ENCODE data around the gene CCDC43.

DNA sequence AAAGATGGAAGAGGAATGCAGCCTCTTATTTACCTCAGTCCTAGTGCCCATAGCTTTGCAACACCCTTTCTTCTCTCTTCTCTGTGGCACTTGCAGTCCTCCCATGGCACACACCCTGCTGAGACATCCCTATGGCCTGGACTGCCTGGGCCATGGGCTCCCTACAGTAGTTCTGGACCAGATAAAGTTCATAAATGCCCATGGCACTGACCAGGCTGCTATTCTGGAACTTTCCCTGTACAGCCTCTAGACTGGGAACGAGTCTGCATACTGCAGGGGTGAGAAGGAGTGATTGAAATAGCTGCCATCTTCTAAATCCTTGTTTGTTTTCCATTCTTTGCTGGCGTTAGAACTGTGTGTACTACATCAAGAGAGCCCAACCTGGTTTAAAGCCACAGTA lies 44.7 kb upstream of the CCDC43 start:
- TF ChIP-seq, protein P1, sequence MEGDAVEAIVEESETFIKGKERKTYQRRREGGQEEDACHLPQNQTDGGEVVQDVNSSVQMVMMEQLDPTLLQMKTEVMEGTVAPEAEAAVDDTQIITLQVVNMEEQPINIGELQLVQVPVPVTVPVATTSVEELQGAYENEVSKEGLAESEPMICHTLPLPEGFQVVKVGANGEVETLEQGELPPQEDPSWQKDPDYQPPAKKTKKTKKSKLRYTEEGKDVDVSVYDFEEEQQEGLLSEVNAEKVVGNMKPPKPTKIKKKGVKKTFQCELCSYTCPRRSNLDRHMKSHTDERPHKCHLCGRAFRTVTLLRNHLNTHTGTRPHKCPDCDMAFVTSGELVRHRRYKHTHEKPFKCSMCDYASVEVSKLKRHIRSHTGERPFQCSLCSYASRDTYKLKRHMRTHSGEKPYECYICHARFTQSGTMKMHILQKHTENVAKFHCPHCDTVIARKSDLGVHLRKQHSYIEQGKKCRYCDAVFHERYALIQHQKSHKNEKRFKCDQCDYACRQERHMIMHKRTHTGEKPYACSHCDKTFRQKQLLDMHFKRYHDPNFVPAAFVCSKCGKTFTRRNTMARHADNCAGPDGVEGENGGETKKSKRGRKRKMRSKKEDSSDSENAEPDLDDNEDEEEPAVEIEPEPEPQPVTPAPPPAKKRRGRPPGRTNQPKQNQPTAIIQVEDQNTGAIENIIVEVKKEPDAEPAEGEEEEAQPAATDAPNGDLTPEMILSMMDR (IDR thresholded peaks at IDR 0.05): no peak
- no peak for TF ChIP-seq EZH2 (IDR thresholded peaks at IDR 0.05)
- no peak for TF ChIP-seq EZH2phosphoT487 (IDR thresholded peaks at IDR 0.05)
